HL-60 (cell line): ENCODE measurements around the gene TKTL1.
A peak's percentile ranks its signal among the peaks of the same experiment; 100 is the strongest.

Source experiments
- DNase-seq, 2 experiments: peaks; one replicate each; pipeline ENCODE4 v3.0.0-alpha.2; 2010 to 2020; ENCODE audit warnings: low read depth in 1 of 2, low spot score in 1 of 2
- H3K27ac ChIP-seq: fragments of 250-450 bp; sonication (Bioruptor Pico); replicated peaks from 2 replicates; pipeline ENCODE4 v1.5.1; 2020; ENCODE audit warnings: mild to moderate bottlenecking, moderate library complexity
- H3K27me3 ChIP-seq: fragments of 250-450 bp; sonication (Bioruptor Pico); 2 replicates; pipeline ENCODE4 v1.5.1; 2021; ENCODE audit warnings: mild to moderate bottlenecking, moderate library complexity; ENCODE audit not compliant: insufficient read depth, poor library complexity, severe bottlenecking
- H3K4me3 ChIP-seq: replicated peaks from 2 replicates; pipeline ENCODE4 v1.5.1; 2011; ENCODE audit warnings: mild to moderate bottlenecking, control low read depth, low read length; ENCODE audit not compliant: insufficient read depth
- GABPA ChIP-seq: IDR thresholded peaks from 2 replicates; pipeline ENCODE4 v1.6.1; 2012; ENCODE audit warnings: low read depth
- POLR2AphosphoS5 ChIP-seq: IDR thresholded peaks from 2 replicates; pipeline ENCODE4 v1.6.1; 2012; ENCODE audit warnings: low read depth
- SPI1 ChIP-seq: IDR thresholded peaks from 2 replicates; pipeline ENCODE4 v1.6.1; 2012; ENCODE audit warnings: low read depth, mild to moderate bottlenecking, borderline replicate concordance
- TF ChIP-seq, protein P1 (sequence below): IDR thresholded peaks from one replicate; pipeline ENCODE4 v1.5.1; 2011; ENCODE audit warnings: low read length, control low read depth, inconsistent platforms; ENCODE audit not compliant: insufficient read depth
- TF ChIP-seq, protein P2 (sequence below): IDR thresholded peaks from 2 replicates; pipeline ENCODE4 v1.6.1; 2012; ENCODE audit warnings: low read depth; ENCODE audit not compliant: insufficient replicate concordance

TKTL1 gene

DNA sequence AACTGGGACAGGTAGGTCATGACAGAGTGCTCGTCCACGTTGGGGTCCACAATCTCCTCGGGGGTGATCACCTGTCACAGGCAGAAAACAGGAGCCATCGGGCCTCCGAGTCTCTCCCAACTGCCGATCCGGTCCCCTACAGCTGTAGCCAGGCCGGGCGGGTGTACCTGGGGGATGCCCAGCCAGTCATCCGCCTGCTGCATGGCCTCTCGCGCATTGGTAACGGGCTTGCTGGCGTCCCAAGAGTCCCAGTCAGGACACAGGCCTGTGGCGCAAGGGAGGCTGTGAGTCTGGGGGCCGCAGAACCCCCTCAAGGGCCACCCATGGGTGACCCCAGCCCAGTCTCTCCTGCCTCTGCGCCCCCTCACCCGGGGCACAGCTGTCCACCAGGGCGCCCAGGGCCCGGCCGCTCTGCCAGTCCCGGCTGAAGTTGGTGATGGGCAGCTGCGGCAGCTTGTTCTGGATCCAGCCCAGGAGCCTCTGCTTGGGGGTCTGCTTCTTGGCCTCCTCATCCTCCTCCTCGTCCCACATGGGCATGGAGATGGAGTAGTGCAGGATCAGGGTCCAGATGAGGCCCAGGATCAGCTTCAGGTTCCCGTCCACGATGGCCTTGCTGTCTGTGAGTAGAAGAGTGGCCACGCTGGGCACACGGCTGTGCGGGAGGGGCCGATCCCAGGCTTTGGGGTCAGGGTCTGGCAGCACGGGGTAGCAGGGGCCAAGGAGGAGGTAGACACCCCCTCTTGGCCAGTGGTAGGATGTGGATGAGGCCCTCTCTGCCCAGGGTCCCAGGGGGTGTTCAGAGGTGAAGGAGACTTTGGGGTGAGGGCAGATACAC lies 72.1 kb downstream of the TKTL1 start:
- Histone ChIP-seq H3K27ac (peak overlapping the region; percentile 94), H3K4me3 (peak overlapping the region; percentile 74), H3K27me3 (no peaks in the 10 kb centered on the region)
- TF ChIP-seq, protein P1, sequence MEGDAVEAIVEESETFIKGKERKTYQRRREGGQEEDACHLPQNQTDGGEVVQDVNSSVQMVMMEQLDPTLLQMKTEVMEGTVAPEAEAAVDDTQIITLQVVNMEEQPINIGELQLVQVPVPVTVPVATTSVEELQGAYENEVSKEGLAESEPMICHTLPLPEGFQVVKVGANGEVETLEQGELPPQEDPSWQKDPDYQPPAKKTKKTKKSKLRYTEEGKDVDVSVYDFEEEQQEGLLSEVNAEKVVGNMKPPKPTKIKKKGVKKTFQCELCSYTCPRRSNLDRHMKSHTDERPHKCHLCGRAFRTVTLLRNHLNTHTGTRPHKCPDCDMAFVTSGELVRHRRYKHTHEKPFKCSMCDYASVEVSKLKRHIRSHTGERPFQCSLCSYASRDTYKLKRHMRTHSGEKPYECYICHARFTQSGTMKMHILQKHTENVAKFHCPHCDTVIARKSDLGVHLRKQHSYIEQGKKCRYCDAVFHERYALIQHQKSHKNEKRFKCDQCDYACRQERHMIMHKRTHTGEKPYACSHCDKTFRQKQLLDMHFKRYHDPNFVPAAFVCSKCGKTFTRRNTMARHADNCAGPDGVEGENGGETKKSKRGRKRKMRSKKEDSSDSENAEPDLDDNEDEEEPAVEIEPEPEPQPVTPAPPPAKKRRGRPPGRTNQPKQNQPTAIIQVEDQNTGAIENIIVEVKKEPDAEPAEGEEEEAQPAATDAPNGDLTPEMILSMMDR = no peak
- TF ChIP-seq SPI1 (no peak), GABPA (no peak), POLR2AphosphoS5 (no peak)
- TF ChIP-seq, protein P2, sequence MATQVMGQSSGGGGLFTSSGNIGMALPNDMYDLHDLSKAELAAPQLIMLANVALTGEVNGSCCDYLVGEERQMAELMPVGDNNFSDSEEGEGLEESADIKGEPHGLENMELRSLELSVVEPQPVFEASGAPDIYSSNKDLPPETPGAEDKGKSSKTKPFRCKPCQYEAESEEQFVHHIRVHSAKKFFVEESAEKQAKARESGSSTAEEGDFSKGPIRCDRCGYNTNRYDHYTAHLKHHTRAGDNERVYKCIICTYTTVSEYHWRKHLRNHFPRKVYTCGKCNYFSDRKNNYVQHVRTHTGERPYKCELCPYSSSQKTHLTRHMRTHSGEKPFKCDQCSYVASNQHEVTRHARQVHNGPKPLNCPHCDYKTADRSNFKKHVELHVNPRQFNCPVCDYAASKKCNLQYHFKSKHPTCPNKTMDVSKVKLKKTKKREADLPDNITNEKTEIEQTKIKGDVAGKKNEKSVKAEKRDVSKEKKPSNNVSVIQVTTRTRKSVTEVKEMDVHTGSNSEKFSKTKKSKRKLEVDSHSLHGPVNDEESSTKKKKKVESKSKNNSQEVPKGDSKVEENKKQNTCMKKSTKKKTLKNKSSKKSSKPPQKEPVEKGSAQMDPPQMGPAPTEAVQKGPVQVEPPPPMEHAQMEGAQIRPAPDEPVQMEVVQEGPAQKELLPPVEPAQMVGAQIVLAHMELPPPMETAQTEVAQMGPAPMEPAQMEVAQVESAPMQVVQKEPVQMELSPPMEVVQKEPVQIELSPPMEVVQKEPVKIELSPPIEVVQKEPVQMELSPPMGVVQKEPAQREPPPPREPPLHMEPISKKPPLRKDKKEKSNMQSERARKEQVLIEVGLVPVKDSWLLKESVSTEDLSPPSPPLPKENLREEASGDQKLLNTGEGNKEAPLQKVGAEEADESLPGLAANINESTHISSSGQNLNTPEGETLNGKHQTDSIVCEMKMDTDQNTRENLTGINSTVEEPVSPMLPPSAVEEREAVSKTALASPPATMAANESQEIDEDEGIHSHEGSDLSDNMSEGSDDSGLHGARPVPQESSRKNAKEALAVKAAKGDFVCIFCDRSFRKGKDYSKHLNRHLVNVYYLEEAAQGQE = no peak
- DNase-seq = peak in 1 of 2 experiments; percentile 13

DNA sequence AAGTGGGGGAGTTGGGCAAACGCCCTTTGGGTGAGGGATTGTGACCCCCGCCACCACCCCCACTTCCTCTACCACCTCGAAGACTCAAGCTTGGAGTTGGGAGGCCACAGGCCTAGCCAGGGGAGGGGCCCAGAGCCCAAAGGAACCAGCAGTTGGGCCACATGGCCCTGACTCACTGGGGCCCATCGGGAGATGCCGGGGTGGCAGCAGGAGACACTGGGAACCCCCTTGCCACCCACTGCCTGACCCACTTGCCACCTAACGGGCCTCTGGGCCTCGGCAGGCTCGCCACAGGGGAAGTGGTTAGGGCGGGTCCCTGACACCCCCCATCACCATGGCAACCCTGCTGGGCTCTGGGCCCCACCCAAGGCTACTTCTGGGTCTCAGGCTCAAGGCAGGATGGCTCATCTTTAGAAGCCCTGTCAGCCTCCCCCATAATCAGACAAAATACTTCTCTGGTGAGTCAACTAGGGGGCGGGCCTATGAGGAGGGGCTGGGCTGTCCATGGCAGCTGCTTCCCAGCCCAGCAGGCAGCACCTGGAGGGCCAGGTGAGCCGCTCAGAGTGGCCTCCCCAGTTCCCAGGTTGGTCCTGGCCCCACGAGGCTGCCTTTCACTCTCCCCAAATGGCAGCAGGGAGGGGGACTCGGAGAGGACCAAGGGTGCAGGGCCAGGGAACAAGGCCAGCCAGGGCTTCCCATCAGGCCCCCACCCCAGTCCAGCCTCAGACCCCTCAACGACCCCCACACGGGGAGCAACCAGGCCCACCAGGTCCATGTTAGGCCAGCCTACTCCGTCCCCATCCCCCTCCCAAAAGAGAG lies 73.2 kb downstream of the TKTL1 start:
- TF ChIP-seq SPI1 = peak; percentile 72
- TF ChIP-seq, protein P2 = no peak
- no peak for TF ChIP-seq GABPA
- peak; percentile 71 for TF ChIP-seq POLR2AphosphoS5
- Histone ChIP-seq H3K4me3 (peak overlapping the region; percentile 74), H3K27me3 (no peaks in the 10 kb centered on the region), H3K27ac (peak overlapping the region; percentile 94)
- peak; percentile 88 to 99 for DNase-seq

DNA sequence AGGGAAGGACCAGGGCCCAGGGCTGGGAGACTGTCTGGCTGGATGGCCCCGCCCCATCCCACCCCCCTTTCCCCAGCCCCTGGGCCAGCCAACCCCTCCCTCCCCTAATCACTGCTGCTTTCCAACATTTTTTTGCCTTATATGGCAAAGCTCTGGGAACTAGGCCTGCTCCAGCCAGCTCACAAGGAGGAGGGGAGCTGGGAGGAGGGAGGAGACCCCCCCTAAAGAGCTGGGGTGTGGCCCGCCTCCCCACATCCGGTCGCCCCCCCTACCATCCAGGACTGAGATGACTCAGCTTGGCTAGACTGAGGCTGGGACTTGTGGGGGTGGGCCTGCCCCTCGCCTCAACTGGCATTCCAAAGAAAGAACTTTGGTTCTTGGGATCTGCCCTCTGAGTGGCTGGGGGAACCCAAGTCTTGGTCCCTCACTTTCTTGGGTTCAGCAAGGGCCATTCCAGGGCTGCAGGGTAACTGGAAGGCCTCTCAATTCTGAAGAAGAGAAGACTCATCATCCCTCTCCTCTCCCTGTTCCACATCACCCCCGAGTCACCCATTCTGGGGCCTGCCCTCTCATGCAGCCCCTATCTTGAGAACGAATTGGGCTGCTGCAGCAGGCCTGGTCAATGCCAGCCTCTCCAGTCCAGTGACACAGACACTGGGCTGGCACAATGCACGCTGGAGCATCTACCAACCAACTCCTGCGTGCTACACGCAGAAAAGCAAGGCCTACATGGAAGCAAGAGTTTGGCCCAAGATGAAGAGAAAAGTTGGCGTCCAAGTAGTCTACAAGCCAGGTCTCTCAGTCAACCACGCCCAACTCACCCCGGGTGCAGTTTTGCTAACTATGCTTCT lies 74.1 kb downstream of the TKTL1 start:
- Histone ChIP-seq H3K27ac (peak overlapping the region; percentile 94), H3K27me3 (no peaks in the 10 kb centered on the region), H3K4me3 (peak overlapping the region; percentile 74)
- peak; percentile 70 to 80 for DNase-seq
- TF ChIP-seq, protein P2 = no peak
- no peak for TF ChIP-seq SPI1
- no peak for TF ChIP-seq GABPA
- TF ChIP-seq, protein P1 = no peak
- TF ChIP-seq POLR2AphosphoS5 = peak; percentile 60
